PFSK-1 (cell line): Measurements from ENCODE around the gene SLC8A1.

Experiments
- FOXP2 ChIP-seq: optimal IDR thresholded peaks from 2 replicates; pipeline ENCODE3; 2011; ENCODE audit warnings: borderline replicate concordance, control low read depth, inconsistent platforms; ENCODE audit not compliant: insufficient read depth; ENCODE audit errors: extremely low read length, extremely low read depth
- POLR2AphosphoS5 ChIP-seq: IDR thresholded peaks from 2 replicates; pipeline ENCODE4 v1.6.1; 2012; ENCODE audit warnings: low read depth, mild to moderate bottlenecking, control low read depth, low read length, moderate library complexity
- SIN3A ChIP-seq: IDR thresholded peaks from 2 replicates; pipeline ENCODE4 v1.6.1; 2012; ENCODE audit warnings: mild to moderate bottlenecking, low read length, moderate library complexity, borderline replicate concordance; ENCODE audit not compliant: insufficient read depth
- TAF1 ChIP-seq: IDR thresholded peaks from 2 replicates; pipeline ENCODE4 v1.6.1; 2012; ENCODE audit warnings: low read length, control low read depth, borderline replicate concordance; ENCODE audit not compliant: insufficient read depth
- TF ChIP-seq, protein P1 (sequence below), 2 experiments: IDR thresholded peaks; 2 replicates each; pipeline versions ENCODE4 v1.6.1 to v1.8.0; 2011 to 2012; ENCODE audit warnings: low read depth in 2 of 2, low read length in 2 of 2, control low read depth in 1 of 2, inconsistent platforms in 1 of 2, mild to moderate bottlenecking in 1 of 2, moderate library complexity in 1 of 2; ENCODE audit not compliant: insufficient read depth in 1 of 2

The SLC8A1 gene

DNA sequence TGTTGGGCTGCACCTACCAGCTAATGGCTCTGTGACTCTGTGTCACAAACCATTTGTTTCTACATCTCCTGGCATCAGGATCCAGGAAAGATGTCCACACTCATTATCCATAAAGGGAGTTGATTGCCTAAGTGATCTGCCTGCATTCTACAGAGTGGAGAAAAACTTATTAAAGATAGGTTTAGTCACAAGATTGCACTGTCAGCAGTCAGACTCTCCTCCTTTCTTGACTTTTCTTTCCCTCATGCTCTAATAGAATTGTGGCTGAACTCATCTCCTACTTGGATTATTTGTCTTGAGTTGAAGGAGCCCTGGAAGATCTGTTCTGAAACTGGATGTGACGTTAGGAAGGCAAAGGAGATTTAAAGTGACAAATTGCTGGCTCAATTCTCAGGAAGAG lies 152.7 kb downstream of the SLC8A1 start:
- TF ChIP-seq FOXP2 (no peak), SIN3A (no peak), POLR2AphosphoS5 (no peak), TAF1 (no peak)
- TF ChIP-seq, protein P1, sequence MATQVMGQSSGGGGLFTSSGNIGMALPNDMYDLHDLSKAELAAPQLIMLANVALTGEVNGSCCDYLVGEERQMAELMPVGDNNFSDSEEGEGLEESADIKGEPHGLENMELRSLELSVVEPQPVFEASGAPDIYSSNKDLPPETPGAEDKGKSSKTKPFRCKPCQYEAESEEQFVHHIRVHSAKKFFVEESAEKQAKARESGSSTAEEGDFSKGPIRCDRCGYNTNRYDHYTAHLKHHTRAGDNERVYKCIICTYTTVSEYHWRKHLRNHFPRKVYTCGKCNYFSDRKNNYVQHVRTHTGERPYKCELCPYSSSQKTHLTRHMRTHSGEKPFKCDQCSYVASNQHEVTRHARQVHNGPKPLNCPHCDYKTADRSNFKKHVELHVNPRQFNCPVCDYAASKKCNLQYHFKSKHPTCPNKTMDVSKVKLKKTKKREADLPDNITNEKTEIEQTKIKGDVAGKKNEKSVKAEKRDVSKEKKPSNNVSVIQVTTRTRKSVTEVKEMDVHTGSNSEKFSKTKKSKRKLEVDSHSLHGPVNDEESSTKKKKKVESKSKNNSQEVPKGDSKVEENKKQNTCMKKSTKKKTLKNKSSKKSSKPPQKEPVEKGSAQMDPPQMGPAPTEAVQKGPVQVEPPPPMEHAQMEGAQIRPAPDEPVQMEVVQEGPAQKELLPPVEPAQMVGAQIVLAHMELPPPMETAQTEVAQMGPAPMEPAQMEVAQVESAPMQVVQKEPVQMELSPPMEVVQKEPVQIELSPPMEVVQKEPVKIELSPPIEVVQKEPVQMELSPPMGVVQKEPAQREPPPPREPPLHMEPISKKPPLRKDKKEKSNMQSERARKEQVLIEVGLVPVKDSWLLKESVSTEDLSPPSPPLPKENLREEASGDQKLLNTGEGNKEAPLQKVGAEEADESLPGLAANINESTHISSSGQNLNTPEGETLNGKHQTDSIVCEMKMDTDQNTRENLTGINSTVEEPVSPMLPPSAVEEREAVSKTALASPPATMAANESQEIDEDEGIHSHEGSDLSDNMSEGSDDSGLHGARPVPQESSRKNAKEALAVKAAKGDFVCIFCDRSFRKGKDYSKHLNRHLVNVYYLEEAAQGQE (IDR thresholded peaks at IDR 0.05; ENCODE audit: insufficient read depth in 1 of 2, low read depth in 2 of 2, low read length in 2 of 2): no peak

DNA sequence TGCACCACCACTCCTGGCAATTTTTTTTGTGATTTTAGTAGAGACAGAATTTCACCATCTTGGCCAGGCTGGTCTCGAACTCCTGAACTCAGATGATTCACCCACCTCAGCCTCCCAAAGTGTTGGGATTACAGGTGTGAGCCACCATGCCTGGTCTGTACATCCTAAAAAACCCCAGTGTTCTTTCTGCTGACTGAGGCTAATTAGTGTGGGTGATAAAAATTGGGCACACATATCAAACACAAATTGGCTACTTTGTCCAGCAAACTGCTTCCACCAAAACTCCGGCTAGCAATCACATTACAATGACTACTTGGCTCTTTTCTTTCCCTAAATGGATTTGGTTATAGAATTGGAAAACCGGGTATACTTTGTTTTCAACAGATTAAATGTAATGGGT lies 153.9 kb downstream of the SLC8A1 start:
- TF ChIP-seq SIN3A (no peak), TAF1 (no peak), FOXP2 (no peak), POLR2AphosphoS5 (no peak)
- TF ChIP-seq, protein P1 (IDR thresholded peaks at IDR 0.05; ENCODE audit: insufficient read depth in 1 of 2, low read depth in 2 of 2, low read length in 2 of 2): no peak

DNA sequence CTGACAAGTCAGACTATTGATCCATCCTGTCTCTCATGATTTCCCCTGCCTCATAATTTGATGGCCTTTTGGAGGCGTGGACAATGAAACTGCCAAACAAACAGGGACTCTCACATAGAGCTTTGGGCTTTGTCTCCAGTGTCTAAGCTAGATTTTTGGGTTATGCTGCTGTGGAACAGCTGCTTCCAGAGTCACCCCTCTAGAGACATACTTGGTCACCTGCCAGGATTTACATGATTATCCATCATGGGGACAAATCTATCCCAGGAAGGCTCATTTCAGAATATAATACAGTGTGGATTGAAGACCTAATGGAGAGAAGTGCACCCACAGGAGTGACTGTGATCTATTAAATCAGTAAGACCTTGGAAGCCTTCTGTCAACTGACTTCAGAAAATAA lies 159.6 kb downstream of the SLC8A1 start:
- no peak for TF ChIP-seq FOXP2
- no peak for TF ChIP-seq POLR2AphosphoS5
- TF ChIP-seq SIN3A: no peak
- TF ChIP-seq TAF1: no peak
- TF ChIP-seq, protein P1 (IDR thresholded peaks at IDR 0.05; ENCODE audit: insufficient read depth in 1 of 2, low read depth in 2 of 2, low read length in 2 of 2): no peak

DNA sequence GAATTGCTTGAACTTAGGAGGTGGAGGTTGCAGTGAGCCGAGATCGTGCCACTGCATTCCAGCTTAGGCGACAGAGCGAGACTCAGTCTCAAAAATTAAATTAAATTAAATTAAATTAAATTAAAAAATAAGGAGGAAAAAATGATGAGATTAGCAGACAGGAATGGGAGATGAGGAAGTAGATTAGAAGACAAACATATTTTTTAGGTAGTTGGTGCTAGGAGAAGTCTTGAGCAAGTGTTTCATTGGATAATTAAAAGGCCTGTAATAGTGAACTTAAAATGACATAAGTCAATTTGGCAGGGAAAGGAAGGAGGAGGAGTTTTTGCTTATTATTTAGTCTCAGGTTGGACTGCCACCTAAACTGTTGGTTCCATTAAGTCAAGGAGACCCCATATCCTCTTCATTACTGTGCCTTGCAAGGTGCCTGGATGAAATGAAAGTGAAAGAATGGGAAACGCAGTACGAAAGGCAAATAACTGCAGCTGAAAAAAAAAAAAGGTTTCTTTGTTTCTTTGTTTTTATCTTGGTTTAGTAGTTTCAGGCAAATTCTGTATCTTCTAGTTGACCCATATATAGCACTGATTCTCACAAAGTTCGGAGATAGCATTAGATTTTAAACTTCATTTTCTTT lies 162.0 kb downstream of the SLC8A1 start:
- TF ChIP-seq, protein P1 (IDR thresholded peaks at IDR 0.05; ENCODE audit: insufficient read depth in 1 of 2, low read depth in 2 of 2, low read length in 2 of 2): no peak
- TF ChIP-seq SIN3A (no peak), FOXP2 (no peak), TAF1 (no peak), POLR2AphosphoS5 (no peak)
